K562 (cell line): Measurements from ENCODE around the gene LMAN1.

Source experiments
- CTCF ChIP-seq, 3 experiments: IDR thresholded peaks in 2 of 3; conservative IDR thresholded peaks in 1 of 3; 2 replicates each; pipeline ENCODE4 v1.5.1; 2011 to 2012; ENCODE audit warnings: low read length in 3 of 3, mild to moderate bottlenecking in 3 of 3, control low read depth in 2 of 3, improper control_type of control experiment in 1 of 3, inconsistent platforms in 1 of 3, low read depth in 1 of 3, mixed read lengths in 1 of 3, moderate library complexity in 1 of 3; ENCODE audit not compliant: insufficient read depth in 2 of 3
- CUX1 ChIP-seq: fragments of 200-800 bp; sonication (Bioruptor generic); IDR thresholded peaks from 2 replicates; pipeline ENCODE4 v1.6.1; 2016; ENCODE audit warnings: missing genetic modification characterization, missing compliant biosample characterization
- GTF2F1 ChIP-seq: IDR thresholded peaks from 2 replicates; pipeline ENCODE4 v1.6.1; 2011; ENCODE audit warnings: low read depth, low read length, improper control_type of control experiment
- MAX ChIP-seq: sonication (generic); formaldehyde crosslinking; IDR thresholded peaks from 2 replicates; pipeline ENCODE4 v1.9.0; 2022; ENCODE audit warnings: mild to moderate bottlenecking, missing genetic modification reagents
- SMAD1 ChIP-seq: fragments of 150-350 bp; IDR thresholded peaks from 2 replicates; pipeline ENCODE4 v1.6.1; 2014; ENCODE audit warnings: low read length, low read depth; ENCODE audit not compliant: partially characterized antibody
- SRF ChIP-seq, 2 experiments: fragments of 250-450, 450-650 bp in 1 of 2; sonication (Bioruptor Pico) in 1 of 2; sonication (generic) in 1 of 2; formaldehyde crosslinking; IDR thresholded peaks; 2 replicates each; pipeline versions ENCODE4 v1.5.0 to v1.5.1; 2020 to 2022; ENCODE audit warnings: mild to moderate bottlenecking in 1 of 2, missing genetic modification reagents in 1 of 2
- ZC3H11A ChIP-seq: IDR thresholded peaks from 2 replicates; pipeline ENCODE4 v1.6.1; 2012; ENCODE audit warnings: low read depth, low read length, improper control_type of control experiment

- no peak for TF ChIP-seq CTCF (IDR thresholded peaks at IDR 0.05 in 2 of 3, conservative IDR thresholded peaks at IDR 0.05 in 1 of 3; ENCODE audit: insufficient read depth in 2 of 3, low read depth in 1 of 3, low read length in 3 of 3)
- TF ChIP-seq MAX = no peak
- no peak for TF ChIP-seq SRF (CRISPR knock-in tag; IDR thresholded peaks at IDR 0.05)
- no peak for TF ChIP-seq GTF2F1
- no peak for TF ChIP-seq SMAD1
- TF ChIP-seq CUX1 (CRISPR knock-in tag) = no peak
- TF ChIP-seq ZC3H11A = no peak
Observed at GRCh38 chr18:59343926-59344325, 15.1 kb downstream of the LMAN1 start.
